ENCODE measurements around the gene PIP5K1B.
"Not testable (repeated sequence)": the region's sequence is repeated elsewhere in the genome, so short reads cannot be mapped to it uniquely, and the experiment has no call there.

PIP5K1B gene

DNA sequence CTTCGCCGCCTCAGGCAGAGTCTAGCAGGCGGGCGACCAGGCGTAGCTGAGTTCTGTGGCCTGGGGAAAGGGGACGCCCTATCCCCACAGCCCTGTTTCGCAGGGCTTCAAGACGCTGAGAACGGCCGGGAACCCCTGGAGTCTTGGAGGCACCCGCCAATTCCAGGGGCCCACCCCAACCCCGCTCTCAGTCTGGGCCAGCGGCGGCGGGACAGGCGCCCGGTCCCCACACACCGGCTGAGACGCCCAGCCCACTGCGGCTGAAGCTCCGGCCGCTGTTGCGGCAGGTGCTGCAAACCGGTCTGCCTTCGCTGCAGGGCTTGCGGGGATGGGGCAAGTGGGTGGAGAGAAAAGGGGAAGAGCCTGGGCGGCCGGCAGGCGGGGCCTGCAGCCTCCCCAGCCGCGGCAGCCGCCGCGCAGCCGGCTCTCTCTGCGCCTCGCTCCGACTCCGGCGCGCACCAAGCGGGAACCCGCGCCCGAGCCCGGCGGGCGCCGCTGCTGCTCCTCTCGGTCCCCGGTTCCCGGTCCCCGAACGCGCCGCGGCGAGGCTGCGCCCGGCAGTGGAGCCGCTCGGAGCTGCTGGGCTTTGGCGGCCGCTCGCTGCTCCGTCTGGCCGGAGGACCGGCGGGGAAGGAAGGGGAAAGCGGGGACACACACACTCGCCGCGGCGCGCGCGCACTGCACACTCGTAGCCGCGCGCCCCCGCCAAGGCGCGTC, at the start of gene PIP5K1B:
PIP5K1B (plus strand) TSS at position 427 of the 717 bp plus-strand sequence. CDS start 117,375 bp downstream, outside the sequence.
- no peak for DNase-seq (ENCODE audit: low read depth)

DNA sequence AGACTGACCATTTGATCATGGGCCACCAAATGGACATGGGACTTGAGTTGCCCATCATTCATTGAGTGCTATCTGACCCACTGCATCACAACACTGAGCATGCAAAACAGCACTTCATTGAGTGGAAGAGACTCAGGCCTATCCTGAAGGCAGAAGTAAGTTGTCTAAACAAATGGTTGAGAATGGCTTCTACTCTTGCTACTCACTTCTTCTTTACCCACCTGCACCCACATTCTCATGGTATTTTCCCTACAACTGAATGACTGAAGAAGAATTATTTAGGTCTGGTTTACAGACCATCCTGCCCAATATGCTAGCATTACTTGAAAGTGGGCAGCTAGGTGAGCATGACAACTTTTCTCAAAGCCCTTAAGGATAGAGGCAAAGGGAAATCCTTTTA, 41.0 kb upstream of the PIP5K1B start:
- no peak for DNase-seq (ENCODE audit: low read depth)

DNA sequence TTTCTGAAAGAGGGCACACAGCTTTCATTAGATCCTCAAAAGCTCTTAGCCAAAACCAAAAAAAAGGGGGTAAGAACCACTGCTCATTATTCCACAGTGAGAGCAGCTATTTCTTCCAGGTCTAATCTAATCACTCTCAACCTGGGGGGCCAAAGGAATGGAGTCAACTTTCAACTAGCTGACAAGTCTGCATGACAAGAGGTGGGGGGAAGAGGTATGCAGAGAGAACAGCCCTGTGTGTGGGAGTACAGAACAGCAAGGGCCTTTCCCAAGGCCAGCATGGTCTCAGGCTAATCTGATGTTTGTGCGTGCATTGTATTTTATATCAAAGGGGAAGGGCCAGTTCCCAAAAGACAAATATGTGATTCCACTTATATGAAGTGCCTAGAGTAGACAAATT, 36.9 kb upstream of the PIP5K1B start:
- DNase-seq (ENCODE audit: low read depth), result no peak

DNA sequence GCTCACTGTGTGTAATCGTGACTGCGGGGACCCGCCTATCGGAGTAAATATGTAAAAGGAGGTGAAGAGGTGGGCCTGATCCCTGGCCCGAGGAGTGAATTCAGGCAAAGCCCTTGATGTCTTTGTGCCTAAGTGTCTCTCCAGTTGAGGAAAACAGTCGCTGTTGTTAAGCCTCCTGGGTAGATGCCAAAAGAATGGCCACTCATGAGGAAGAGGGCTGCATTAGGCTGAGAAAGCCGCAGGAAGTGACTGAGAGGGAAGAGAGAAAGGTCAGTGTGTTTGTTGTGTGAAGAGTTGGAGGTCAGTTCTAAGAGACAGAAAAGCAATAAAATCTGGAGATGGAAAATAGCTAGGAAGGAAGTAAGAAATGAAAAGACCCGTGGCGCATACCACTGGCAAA, 35.8 kb upstream of the PIP5K1B start:
- DNase-seq (ENCODE audit: low read depth), result no peak

DNA sequence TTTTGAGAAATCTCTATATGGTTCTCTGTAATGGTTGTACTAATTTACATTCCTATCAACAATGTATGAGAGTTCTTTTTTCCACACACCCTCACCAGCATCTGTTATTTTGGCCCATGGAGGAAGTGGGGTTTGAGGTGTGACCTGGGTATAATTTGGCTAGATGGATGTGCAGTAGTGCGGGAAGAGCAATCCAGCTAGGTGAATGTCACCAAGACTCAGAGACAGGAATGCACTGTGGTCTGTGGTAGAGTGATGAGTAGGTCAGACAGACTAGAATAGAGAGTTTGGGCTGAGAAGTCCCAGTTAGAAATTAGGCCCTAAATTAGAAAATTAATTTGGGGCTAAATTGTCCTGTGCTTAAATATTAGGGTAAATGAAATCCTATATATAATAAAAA, 32.8 kb upstream of the PIP5K1B start:
- no peak for DNase-seq (ENCODE audit: low read depth)

GRCh38 chr9:68672625-68673024, 32.4 kb upstream of the PIP5K1B start:
- no peak for DNase-seq (ENCODE audit: low read depth)

GRCh38 chr9:68678430-68678829, 26.6 kb upstream of the PIP5K1B start:
- no peak for DNase-seq (ENCODE audit: low read depth)

GRCh38 chr9:68683433-68683832, 21.6 kb upstream of the PIP5K1B start:
- no peak for DNase-seq (ENCODE audit: low read depth)

DNA sequence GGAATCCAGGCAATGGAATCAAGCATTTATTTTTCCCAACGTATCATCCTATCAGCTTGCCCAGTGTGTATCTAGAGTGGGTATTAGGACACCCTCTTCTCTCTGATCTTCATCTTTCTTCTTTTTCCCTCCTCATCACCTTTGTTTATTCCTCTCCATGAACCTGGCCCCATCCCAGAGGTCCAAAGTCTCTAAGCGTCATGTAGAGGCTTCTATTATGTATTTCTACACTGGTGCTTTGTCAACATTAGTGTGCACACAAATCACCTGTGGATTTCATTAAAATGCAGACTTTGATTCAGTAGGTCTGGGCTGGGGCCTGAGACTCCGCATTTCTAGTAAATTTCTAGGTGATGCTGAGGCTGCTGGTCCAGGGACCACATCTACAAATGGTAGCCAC, 19.8 kb upstream of the PIP5K1B start:
- DNase-seq (ENCODE audit: low read depth), result no peak

- no peak for DNase-seq (ENCODE audit: low read depth)
Observed at GRCh38 chr9:68685770-68686169, 19.3 kb upstream of the PIP5K1B start.

- DNase-seq (ENCODE audit: low read depth), result no peak
Observed at GRCh38 chr9:68690088-68690487, 15.0 kb upstream of the PIP5K1B start.

- DNase-seq (ENCODE audit: low read depth), result no peak
Observed at GRCh38 chr9:68692519-68692918, 12.5 kb upstream of the PIP5K1B start.

GRCh38 chr9:68694125-68694524, 10.9 kb upstream of the PIP5K1B start:
- DNase-seq (ENCODE audit: low read depth), result no peak

GRCh38 chr9:68697851-68698250, 7.2 kb upstream of the PIP5K1B start:
- DNase-seq (ENCODE audit: low read depth), result no peak

DNA sequence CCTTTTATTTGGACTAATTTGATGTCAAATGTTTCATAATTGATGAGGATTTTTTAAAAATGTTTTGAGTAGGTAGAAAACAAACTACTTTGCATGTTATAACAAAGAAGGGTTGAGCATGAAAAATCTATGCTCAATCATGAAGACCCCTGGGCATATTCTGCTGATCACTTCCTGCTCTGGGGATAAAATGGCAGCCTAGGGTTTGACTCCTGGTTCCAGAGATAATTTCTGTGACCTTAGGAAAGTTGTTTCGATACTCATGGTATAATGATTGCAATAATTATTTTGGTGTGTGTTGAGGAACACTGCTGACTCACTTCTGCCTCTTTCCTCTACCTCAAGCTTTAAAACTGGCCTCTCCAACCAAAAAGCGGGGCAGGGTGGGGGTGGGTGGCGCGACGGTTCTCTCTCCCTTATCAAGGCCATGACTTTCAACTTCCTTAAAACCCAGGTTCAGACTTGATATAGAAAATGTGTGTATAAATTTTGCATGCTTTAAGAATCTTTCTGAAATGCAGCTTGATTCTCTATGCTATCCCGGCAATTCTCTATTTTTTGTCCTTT, 6.0 kb upstream of the PIP5K1B start:
- DNase-seq (ENCODE audit: low read depth), result no peak

DNA sequence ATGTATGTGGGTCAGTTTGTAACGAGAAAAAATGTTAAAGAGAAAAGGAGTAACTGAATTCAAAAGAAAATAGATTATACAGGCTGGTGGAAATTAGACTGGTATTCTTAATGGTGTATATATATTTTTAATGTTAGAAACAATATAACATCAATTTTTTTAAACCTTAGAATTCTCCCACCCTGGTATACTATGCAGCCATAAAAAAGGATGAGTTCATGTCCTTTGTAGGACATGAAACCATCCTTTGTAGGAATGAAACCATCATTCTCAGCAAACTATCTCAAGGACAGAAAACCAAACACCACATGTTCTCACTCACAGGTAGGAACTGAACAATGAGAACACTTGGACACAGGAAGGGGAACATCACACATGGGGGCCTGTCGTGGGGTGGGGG, 5.4 kb upstream of the PIP5K1B start:
- DNase-seq (ENCODE audit: low read depth), result not testable (repeated sequence)

DNA sequence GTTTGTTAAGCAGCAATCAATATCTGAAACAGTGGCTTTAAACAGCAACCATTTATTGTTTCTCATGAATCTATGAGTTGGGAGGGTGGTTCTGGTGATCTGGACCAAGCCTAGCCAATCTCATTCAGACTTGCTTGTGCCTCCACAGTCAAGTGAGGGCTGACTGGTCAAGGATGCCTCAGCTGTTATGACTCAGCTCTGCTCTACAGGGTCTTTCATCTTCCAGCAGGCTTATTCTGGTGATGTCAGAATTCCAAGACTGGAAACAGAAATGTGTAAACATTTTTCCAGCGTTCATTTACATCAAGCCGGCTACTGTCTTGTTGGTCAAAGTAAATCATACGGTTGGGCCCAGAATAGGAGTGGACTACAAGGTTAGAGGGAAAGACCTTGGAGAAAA, 2.5 kb upstream of the PIP5K1B start:
- no peak for DNase-seq (ENCODE audit: low read depth)

DNA sequence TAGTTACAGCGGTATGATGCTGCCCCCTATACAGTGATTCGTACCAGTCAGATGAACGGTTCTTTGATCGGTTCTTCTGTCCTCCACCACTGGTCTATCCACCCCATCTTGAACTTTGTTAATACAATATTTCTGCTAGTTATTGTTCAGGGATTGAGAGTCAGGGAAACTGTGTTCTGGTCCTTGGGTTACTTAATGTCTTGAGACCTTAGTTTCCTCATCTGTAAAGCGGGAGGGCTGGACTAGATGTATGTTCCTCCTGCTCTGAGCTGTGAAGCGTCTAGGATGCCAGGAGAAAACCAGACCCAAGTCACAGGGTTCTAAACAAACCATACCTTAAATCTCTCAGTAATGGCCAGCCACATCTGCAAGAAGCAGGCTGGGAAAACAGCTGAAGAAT, 1.4 kb upstream of the PIP5K1B start:
- no peak for DNase-seq (ENCODE audit: low read depth)

DNA sequence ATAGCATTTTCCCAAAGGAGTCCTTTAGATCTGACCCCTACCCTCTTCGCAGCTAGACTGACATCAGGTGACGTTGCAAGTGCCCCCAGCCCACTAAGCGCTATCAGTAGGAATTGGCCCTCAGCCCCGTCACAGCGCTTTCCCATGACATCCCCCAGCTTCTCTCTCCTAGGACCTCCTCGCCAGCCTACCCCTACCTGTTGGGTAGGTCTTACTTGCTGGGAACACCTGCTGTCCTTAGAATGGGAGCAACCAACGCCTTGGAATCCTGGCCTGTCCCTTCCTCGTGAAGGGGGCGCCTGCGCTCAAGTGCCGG, 584 bp upstream of the PIP5K1B start:
- no peak for DNase-seq (ENCODE audit: low read depth)

- no peak for DNase-seq (ENCODE audit: low read depth)
Observed at GRCh38 chr9:68705531-68706362, 707 bp downstream of the PIP5K1B start.

- DNase-seq (ENCODE audit: low read depth), result no peak
Observed at GRCh38 chr9:68706363-68707201, 1.5 kb downstream of the PIP5K1B start.

- no peak for DNase-seq (ENCODE audit: low read depth)
Observed at GRCh38 chr9:68707801-68708488, 2.9 kb downstream of the PIP5K1B start.
